Measurements from ENCODE around the gene CD84.

The CD84 gene

DNA sequence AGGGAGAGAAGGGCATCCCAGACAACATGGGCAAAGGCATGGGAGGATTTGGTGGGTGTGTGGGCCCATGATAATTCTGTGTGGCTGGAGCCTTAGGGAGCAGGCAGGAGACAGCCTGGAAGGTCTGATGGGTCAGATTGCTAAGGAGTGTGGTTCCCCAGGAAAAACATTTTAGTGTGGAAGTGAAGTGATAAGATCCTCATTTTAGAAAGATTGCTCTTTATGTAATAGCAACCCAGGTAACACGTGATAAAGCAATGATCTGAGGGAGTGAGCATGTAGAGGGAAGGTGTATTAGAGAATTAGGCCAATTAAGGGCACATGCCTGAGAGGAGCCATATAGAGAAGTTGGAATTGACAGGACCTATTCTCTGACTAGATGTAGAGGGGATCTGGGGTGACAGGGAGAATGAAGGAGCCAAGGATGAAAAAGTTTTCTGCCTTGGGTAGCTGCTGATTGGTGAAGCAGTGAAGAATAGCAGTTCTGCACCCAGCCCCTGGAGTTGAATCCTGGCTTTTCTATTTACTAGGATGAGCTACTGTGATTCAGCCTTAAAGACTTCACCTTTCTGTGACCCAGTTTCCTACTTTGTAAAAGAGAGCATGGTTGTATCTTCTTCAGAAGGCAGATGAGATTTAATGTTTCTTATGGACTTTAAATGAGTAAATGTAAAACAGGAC lies 37.5 kb downstream of the CD84 start:
- no peak overlapping the region for H3K4me3 ChIP-seq (replicated peaks; ENCODE audit: low read depth, low read length)
- peak; percentile 5 for DNase-seq (ENCODE audit: low read depth)
- TF ChIP-seq, protein P1, sequence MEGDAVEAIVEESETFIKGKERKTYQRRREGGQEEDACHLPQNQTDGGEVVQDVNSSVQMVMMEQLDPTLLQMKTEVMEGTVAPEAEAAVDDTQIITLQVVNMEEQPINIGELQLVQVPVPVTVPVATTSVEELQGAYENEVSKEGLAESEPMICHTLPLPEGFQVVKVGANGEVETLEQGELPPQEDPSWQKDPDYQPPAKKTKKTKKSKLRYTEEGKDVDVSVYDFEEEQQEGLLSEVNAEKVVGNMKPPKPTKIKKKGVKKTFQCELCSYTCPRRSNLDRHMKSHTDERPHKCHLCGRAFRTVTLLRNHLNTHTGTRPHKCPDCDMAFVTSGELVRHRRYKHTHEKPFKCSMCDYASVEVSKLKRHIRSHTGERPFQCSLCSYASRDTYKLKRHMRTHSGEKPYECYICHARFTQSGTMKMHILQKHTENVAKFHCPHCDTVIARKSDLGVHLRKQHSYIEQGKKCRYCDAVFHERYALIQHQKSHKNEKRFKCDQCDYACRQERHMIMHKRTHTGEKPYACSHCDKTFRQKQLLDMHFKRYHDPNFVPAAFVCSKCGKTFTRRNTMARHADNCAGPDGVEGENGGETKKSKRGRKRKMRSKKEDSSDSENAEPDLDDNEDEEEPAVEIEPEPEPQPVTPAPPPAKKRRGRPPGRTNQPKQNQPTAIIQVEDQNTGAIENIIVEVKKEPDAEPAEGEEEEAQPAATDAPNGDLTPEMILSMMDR (IDR thresholded peaks at IDR 0.05; ENCODE audit: low read length, missing control alignments) = no peak

DNA sequence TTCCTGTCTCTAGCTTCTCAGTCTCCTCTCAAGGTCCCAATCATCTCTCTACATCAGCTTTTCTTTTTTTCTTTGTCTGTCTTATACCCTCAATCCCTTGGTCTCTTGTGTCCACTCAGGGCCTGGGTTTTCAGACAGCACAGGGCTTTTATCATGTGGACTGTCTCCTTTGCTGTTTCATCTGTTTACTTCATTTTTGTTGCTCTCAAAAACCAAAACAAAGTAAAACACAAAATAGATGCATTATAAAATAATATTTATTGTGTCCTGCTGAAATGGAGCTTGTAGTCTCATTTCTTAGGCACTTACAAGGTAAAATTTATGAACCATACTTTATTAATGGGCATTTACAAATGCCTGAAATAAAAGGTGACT lies 38.5 kb downstream of the CD84 start:
- H3K4me3 ChIP-seq (replicated peaks; ENCODE audit: low read depth, low read length) = no peak overlapping the region
- TF ChIP-seq, protein P1 (IDR thresholded peaks at IDR 0.05; ENCODE audit: low read length, missing control alignments) = no peak
- no peak for DNase-seq (ENCODE audit: low read depth)

DNA sequence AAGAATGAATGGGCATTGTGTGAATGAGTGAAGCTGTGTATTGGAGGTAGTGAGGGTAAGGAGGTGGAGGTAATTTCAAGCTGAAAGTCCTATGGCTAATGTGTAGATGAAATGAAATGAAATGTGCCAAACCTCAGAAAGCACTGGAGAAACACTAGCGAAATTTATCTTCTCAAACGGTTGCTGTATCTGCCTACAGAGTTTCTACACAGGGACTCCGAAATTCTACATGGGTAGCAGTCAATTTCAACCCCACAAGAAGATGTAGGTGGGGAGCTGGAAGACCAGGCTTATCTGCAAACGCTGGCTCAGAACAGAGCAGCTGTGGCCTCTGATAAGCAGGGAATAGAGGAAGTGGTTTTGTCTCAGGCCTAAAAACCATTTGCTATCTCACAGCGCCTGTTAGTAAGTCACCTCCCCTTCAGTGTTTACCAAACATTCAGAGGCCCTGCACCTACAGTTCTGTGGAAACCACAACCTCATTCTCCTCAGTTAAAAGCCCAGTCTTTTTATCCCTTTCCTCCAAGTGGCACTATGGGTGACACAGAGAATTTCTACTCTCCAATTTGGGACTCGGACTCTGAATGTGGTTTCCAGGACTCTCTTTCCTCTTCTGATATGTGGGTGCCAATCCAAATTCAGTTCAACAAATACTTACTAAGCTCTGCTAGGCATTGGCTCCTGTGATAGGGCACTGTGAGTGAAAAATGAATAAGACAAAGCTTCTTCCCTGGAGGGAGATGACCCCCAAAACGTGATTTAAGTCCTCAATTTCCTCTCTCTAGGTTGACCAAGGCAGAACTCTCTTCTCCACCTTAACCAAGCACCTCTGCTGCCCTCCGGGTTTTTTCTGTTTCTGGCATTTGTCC lies 39.1 kb downstream of the CD84 start:
- peak; percentile 2 for DNase-seq (ENCODE audit: low read depth)
- no peak overlapping the region for H3K4me3 ChIP-seq (replicated peaks; ENCODE audit: low read depth, low read length)
- TF ChIP-seq, protein P1 (IDR thresholded peaks at IDR 0.05; ENCODE audit: low read length, missing control alignments) = no peak

DNA sequence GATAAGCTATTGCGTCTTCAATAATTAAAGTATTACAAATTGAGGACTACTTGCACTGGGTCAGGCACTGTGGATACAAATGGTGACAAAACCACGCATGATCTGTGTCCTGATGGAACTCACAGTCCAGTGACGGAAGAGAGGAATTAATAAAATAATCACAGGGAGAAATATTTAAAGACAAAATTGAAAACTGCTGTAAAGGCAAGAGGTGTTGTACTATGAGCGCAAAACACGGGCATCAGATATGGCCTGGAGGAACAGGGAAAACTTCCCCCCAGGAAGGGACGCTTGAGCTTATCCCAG lies 39.7 kb downstream of the CD84 start:
- DNase-seq (ENCODE audit: low read depth) = no peak
- H3K4me3 ChIP-seq (replicated peaks; ENCODE audit: low read depth, low read length) = no peak overlapping the region
- TF ChIP-seq, protein P1 (IDR thresholded peaks at IDR 0.05; ENCODE audit: low read length, missing control alignments) = no peak

DNA sequence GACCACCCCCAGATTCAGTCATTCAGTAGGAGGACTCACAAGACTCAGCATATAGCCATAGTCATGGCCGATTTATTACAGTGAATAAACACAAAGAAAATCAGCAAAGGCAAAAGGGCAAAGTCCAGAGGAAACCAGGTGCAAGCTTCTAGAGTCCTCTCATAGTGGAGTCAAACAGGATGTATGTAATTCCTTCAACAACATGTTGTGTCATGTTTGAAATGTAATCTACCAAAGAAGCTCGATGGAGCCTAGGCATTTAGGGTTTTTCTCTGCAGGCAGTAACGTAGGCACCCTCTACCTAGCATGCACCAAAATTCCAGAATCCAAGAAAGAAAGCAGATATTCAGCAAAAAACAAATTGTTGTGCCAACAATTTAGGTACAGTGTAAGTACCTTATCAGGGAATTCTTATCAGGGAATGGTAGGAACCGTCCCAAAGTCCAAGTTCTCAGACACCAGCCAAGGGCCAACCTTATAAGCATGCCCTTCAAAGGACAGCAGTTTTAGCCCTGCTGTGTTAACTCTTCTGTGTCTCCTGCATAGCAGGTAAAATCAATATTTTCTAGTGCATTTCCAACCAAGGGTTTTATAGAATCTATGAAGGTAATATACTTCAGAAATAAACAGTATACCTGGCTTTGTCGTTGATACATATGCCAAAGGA lies 40.2 kb downstream of the CD84 start:
- DNase-seq (ENCODE audit: low read depth) = no peak
- no peak overlapping the region for H3K4me3 ChIP-seq (replicated peaks; ENCODE audit: low read depth, low read length)
- TF ChIP-seq, protein P1 (IDR thresholded peaks at IDR 0.05; ENCODE audit: low read length, missing control alignments) = no peak

DNA sequence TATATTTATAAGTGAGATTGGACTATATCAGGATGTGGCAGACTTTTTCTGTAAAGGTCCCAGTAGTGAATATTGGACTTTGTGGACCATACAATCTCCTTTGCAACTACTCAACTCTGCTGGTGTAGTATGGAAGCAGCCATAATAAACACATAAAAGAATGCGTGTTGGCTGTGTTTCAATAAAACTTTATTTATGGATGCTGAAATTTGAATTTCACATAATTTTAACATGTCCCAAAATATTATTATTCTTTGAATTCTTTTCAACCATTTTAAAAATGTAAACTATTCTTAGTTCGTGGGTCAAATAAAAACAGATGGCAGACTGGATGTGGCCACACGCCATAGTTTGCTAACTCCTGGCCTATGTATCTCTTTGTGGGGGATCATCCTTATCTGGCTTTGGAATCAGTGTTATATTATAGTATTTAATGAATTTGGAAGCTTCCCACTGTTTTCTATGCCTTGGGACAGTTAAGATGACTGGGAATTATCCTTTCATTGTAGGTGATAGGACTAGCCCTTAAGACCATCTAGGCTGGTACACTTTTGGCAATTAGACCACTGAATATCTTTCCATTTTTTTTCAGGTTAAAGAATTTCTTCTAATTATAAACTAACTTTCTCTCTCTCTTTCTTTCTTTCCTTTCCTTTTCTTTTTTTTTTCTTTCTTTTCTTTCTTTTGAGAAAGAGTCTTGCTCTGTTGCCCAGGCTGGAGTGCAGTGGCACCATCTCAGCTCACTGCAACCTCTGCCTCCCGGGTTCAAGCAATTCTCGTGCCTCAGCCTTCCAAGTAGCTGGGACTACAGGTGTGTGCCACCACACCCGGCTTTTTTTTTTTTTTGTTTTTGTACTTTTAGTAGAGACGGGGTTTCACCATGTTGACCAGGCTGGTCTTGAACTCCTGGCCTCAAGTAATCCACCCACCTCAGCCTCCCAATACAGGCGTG lies 41.3 kb downstream of the CD84 start:
- TF ChIP-seq, protein P1 (IDR thresholded peaks at IDR 0.05; ENCODE audit: low read length, missing control alignments) = no peak
- no peak overlapping the region for H3K4me3 ChIP-seq (replicated peaks; ENCODE audit: low read depth, low read length)
- DNase-seq (ENCODE audit: low read depth) = no peak
